A673 (cell line): ENCODE data around the gene TTC7B.

ENCODE experiments used
- EZH2 ChIP-seq: fragments of 200-600 bp; sonication (generic); IDR thresholded peaks from 2 replicates; pipeline ENCODE4 v1.6.1; 2017; ENCODE audit warnings: borderline replicate concordance, low read depth, mild to moderate bottlenecking, mixed read lengths, antibody characterized with exemption, low read length; ENCODE audit not compliant: poor library complexity, severe bottlenecking
- TF ChIP-seq, protein P1 (sequence below): fragments of 300-800, 200-600 bp; sonication (generic); conservative IDR thresholded peaks from 2 replicates; pipeline ENCODE4 v1.5.1; 2017; ENCODE audit warnings: low read depth, mild to moderate bottlenecking, antibody characterized with exemption, low read length, moderate library complexity, mixed read lengths

DNA sequence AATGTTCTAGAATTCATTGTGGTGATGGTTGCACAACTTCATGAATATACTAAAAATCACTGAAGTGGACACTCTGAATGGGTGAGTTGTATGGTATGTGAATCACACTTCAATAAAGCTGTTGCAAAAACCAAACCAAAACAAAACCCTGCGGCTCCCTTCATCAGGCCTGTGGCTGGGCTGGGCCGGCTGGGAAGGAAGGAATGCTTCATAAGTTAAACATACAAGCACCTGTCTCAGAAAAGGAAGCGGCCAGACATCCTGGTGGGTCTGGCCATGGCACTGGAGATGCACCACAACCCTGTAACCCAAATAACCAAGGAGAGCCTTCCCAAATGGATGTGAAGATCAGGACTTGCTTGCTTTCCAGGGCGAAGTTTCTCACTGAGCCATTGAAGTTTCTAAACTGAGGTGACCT lies 34.9 kb downstream of the TTC7B start:
- no peak for TF ChIP-seq EZH2
- TF ChIP-seq, protein P1, sequence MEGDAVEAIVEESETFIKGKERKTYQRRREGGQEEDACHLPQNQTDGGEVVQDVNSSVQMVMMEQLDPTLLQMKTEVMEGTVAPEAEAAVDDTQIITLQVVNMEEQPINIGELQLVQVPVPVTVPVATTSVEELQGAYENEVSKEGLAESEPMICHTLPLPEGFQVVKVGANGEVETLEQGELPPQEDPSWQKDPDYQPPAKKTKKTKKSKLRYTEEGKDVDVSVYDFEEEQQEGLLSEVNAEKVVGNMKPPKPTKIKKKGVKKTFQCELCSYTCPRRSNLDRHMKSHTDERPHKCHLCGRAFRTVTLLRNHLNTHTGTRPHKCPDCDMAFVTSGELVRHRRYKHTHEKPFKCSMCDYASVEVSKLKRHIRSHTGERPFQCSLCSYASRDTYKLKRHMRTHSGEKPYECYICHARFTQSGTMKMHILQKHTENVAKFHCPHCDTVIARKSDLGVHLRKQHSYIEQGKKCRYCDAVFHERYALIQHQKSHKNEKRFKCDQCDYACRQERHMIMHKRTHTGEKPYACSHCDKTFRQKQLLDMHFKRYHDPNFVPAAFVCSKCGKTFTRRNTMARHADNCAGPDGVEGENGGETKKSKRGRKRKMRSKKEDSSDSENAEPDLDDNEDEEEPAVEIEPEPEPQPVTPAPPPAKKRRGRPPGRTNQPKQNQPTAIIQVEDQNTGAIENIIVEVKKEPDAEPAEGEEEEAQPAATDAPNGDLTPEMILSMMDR, result no peak
